ENCODE measurements around the gene NLRP6.
"Not testable (repeated sequence)": the region's sequence is repeated elsewhere in the genome, so short reads cannot be mapped to it uniquely, and the experiment has no call there.

NLRP6 gene

GRCh38 chr11:330307-330693 lies 52.1 kb downstream of the NLRP6 start:
- TF ChIP-seq, protein P1, sequence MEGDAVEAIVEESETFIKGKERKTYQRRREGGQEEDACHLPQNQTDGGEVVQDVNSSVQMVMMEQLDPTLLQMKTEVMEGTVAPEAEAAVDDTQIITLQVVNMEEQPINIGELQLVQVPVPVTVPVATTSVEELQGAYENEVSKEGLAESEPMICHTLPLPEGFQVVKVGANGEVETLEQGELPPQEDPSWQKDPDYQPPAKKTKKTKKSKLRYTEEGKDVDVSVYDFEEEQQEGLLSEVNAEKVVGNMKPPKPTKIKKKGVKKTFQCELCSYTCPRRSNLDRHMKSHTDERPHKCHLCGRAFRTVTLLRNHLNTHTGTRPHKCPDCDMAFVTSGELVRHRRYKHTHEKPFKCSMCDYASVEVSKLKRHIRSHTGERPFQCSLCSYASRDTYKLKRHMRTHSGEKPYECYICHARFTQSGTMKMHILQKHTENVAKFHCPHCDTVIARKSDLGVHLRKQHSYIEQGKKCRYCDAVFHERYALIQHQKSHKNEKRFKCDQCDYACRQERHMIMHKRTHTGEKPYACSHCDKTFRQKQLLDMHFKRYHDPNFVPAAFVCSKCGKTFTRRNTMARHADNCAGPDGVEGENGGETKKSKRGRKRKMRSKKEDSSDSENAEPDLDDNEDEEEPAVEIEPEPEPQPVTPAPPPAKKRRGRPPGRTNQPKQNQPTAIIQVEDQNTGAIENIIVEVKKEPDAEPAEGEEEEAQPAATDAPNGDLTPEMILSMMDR (IDR thresholded peaks at IDR 0.05; ENCODE audit: borderline replicate concordance, control extremely low read depth, extremely low read depth, insufficient read depth, missing control alignments), result no peak
- in situ Hi-C loops (cut with MboI; ENCODE audit: low sequenced_read_pairs, unreplicated experiment), result no loop called here
- DNase-seq (ENCODE audit: low spot score), result no peak

DNA sequence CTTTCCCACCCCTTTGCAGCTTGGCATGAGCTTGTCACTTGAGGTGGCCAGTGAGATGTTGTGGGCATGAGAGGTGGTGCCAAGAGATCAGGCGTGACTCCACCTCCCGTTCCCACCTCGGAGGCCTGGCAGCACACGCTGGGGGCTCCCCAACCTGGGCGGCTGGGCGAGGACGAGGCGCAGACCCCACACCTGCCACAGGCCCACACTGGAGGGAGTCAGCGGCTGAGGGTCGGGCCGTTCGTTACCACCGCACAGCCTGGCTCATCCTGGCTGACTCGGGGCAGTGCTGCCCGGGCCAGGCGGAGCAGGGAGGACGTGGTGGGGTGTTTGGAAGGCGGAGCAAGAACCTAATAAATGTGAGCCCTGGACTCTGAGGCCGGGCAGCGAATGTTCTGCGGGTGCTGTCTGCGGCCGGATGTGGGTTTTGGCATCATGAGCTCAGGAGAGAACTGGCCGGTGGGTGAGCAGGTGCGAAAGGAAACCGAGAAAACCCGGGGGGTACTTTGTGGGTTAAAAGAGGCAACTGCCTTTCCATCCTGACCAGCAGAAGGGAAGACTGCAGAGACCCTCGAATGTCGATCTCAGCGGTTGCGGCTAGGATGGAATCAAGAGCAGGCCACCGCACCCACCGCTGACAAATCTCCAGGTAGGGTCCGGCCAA lies 52.6 kb downstream of the NLRP6 start:
- TF ChIP-seq, protein P1 (IDR thresholded peaks at IDR 0.05; ENCODE audit: borderline replicate concordance, control extremely low read depth, extremely low read depth, insufficient read depth, missing control alignments), result no peak
- in situ Hi-C loops (cut with MboI; ENCODE audit: low sequenced_read_pairs, unreplicated experiment), result no loop called here
- no peak for DNase-seq (ENCODE audit: low spot score)

- TF ChIP-seq, protein P1 (IDR thresholded peaks at IDR 0.05; ENCODE audit: borderline replicate concordance, control extremely low read depth, extremely low read depth, insufficient read depth, missing control alignments), result no peak
- no peak for DNase-seq (ENCODE audit: low spot score)
- in situ Hi-C loops (cut with MboI; ENCODE audit: low sequenced_read_pairs, unreplicated experiment), result no loop called here
Measured at GRCh38 chr11:331358-332060, 53.3 kb downstream of the NLRP6 start.

DNA sequence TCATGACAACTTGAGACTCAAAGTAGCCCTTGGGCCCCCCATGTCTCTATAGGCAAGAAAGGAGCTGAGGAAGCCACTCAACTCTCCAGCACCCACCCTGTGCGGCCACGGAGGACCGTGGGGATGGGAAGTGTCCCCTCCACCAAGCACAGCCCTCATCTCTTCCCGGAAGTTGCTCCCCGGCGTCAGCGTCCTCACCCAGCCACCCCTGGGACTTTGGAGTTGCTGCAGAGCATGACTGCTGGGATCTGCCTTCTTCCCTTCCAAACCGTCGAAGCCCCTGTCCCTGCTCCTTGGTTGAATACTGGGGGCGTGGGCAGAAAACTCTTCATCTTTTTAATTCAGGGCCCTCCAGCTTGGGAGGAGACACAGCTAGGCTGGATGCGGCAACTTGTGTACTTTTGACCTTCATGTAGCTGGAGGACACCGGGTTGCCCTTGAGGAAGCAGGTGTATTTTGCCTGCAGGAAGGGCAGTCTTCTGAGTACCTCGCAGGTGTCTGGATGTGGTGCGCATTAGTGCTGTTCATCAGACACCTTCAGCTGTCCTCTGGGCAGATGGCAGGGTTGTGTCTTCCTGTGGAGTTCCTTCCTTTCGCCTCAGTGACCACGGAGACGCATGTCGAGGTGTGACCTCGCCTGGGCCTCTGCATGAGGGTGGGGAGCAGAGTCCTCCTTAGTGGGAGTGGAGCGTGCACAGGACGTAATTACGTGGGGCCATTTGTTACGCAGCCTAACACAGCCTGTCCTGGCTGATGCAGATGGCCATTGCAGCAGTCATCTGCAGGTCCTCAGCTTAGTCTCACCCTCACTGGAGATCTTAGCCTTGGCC lies 54.7 kb downstream of the NLRP6 start:
- TF ChIP-seq, protein P1 (IDR thresholded peaks at IDR 0.05; ENCODE audit: borderline replicate concordance, control extremely low read depth, extremely low read depth, insufficient read depth, missing control alignments), result no peak
- no peak for DNase-seq (ENCODE audit: low spot score)
- in situ Hi-C loops (cut with MboI; ENCODE audit: low sequenced_read_pairs, unreplicated experiment), result no loop called here

GRCh38 chr11:333616-334263 lies 55.5 kb downstream of the NLRP6 start:
- in situ Hi-C loops (cut with MboI; ENCODE audit: low sequenced_read_pairs, unreplicated experiment); DNase-seq (ENCODE audit: low spot score): not testable (repeated sequence)

DNA sequence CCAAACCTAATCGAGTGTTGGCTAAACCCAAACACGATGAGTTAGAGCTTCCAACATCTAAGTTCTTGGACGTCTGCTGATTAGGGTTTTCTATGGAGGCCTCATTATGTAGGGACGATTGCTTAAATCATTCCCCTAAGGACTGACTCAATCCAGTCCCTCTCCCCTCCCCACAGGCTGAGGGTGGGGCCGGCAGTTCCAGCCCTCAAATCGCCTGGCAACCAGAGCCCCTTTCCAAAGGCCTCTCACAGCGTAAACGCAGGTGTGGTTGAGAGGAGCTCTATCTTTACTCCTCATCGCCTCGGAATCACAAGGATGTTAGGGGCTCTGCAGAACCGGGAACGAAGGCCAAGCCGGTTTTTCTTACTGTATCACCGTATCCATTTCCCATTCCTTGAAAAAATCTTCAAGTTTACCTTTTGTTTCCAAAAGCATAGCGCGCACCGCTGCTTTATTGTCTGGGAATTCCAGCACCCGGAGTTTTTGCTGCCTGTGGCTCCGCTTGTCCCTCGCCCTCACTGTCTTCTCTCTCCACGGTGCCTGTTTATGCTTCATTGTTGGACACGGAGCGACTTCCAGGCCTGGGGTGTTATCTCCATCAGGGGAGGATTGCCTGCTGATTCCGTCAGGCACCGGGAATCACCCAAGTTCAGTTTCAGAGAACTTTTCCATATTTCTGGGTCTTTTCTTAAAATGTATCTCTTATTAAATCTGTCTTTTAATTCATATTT lies 56.2 kb downstream of the NLRP6 start:
- TF ChIP-seq, protein P1 (IDR thresholded peaks at IDR 0.05; ENCODE audit: borderline replicate concordance, control extremely low read depth, extremely low read depth, insufficient read depth, missing control alignments), result no peak
- DNase-seq (ENCODE audit: low spot score), result no peak
- in situ Hi-C loops (cut with MboI; ENCODE audit: low sequenced_read_pairs, unreplicated experiment), result no loop called here

Measured in GM13976 (cell line).